HG03571 (cell line): Measurements from ENCODE around the gene YIF1B.
A peak's percentile ranks its signal among the peaks of the same experiment; 100 is the strongest.
"Not testable (repeated sequence)": the region's sequence is repeated elsewhere in the genome, so short reads cannot be mapped to it uniquely, and the experiment has no call there.

ENCODE experiments used
- ATAC-seq: cut with Tn5 transposase; IDR thresholded peaks from one replicate; pipeline ENCODE4 v1.9.1; 2021; ENCODE audit not compliant: unreplicated experiment

Gene YIF1B, protein sequence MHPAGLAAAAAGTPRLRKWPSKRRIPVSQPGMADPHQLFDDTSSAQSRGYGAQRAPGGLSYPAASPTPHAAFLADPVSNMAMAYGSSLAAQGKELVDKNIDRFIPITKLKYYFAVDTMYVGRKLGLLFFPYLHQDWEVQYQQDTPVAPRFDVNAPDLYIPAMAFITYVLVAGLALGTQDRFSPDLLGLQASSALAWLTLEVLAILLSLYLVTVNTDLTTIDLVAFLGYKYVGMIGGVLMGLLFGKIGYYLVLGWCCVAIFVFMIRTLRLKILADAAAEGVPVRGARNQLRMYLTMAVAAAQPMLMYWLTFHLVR

DNA sequence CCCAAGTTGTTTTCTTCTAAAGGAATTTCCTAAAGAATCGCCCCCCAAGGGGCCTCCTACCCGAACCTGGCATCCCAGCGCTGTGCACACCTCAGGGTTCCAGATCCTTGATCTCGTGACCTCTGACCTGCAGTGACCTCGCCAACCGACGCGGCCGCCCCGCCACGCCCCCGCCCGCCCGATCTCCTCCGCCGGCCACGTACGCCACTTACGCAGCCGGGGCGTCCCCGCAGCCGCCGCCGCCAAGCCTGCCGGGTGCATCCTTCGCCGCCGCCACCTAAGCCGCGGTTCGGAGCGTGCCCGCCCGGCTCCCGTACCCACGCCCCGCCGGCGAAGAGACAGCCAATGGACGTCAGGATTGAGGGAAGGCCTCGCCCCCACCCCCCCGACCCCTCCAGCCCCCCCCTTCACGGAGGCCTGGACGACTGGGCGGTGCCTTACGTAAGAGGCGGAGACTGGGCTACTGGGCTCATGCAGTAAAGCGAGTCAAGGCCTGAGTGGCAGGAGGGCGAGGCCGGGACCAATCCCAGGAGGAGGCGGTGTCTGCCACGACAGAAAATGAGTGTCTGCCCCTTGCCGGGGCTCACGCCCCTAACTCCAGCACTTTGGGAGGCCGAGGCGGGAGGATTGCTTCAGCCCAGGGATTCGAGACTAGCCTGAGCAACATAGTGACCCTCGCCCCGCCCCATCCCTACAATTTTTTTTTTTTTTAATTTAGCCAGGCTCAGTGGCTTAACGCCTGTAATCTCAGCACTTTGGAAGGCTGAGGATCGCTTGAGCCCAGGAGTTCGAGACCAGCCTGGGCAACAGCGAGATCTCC is at the start of gene YIF1B:
Gene YIF1B (minus strand): TSS at position 291 of the 820 bp plus-strand sequence. CDS start 30 bp downstream, at position 261.
- ATAC-seq: peak; percentile 90

- not testable (repeated sequence) for ATAC-seq
These were observed 47.4 kb upstream of the YIF1B start for GRCh38 chr19:38362946-38363688.

DNA sequence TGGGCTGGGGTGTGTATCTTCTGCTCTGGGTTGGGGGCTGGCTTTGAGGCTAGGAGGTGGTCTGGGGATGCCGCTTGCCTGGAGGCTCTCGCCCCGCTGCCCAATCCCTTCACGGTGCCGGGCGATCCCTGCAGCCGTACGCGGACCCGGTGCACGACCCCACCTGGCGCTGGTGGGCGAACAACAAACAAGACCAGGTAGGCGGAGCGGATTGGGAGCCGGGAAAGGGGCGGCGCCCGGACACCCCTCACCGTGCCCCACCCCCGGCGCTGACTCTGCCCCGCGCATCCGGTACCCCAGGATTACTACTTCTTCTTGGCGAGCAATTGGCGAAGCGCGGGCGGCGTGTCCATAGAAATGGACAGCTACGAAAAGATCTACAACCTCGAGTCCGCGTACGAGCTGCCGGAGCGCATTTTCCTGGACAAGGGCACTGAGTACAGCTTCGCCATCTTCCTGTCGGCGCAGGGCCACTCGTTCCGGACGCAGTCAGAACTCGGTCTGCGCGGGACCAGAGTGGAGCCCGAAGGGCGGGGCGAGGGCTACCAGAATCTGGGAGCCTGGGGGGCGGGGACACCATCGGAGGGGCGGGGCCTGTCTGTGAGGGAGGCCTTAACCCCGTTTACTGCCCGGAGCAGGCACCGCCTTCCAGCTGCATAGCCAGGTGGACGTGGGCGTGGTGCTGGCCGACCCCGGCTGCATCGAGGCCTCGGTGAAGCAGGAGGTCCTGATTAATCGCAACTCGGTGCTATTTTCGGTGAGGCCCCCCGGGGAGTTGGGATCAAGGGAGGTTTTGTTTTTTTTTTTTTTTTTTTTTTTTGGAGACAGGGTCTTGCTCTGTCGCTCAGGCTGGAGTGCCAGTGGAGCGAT is 46.6 kb upstream of the YIF1B start:
- ATAC-seq: no peak

GRCh38 chr19:38361633-38362075 is 45.9 kb upstream of the YIF1B start:
- no peak for ATAC-seq

GRCh38 chr19:38360839-38361631 is 45.3 kb upstream of the YIF1B start:
- ATAC-seq: no peak

- ATAC-seq: no peak
These were observed 44.6 kb upstream of the YIF1B start for GRCh38 chr19:38360351-38360750.

- ATAC-seq: no peak
These were observed 43.7 kb upstream of the YIF1B start for GRCh38 chr19:38359242-38360021.

GRCh38 chr19:38358071-38358470 is 42.3 kb upstream of the YIF1B start:
- no peak for ATAC-seq

- ATAC-seq: no peak
These were observed 40.3 kb upstream of the YIF1B start for GRCh38 chr19:38355728-38356725.

- ATAC-seq: no peak
These were observed 36.9 kb upstream of the YIF1B start for GRCh38 chr19:38352611-38353010.

GRCh38 chr19:38351865-38352395 is 36.2 kb upstream of the YIF1B start:
- no peak for ATAC-seq

- no peak for ATAC-seq
These were observed 35.1 kb upstream of the YIF1B start for GRCh38 chr19:38350883-38351282.

- no peak for ATAC-seq
These were observed 31.1 kb upstream of the YIF1B start for GRCh38 chr19:38346837-38347236.

GRCh38 chr19:38340927-38341326 is 25.2 kb upstream of the YIF1B start:
- no peak for ATAC-seq

GRCh38 chr19:38339011-38339410 is 23.3 kb upstream of the YIF1B start:
- ATAC-seq: not testable (repeated sequence)

GRCh38 chr19:38337360-38337653 is 21.6 kb upstream of the YIF1B start:
- no peak for ATAC-seq

DNA sequence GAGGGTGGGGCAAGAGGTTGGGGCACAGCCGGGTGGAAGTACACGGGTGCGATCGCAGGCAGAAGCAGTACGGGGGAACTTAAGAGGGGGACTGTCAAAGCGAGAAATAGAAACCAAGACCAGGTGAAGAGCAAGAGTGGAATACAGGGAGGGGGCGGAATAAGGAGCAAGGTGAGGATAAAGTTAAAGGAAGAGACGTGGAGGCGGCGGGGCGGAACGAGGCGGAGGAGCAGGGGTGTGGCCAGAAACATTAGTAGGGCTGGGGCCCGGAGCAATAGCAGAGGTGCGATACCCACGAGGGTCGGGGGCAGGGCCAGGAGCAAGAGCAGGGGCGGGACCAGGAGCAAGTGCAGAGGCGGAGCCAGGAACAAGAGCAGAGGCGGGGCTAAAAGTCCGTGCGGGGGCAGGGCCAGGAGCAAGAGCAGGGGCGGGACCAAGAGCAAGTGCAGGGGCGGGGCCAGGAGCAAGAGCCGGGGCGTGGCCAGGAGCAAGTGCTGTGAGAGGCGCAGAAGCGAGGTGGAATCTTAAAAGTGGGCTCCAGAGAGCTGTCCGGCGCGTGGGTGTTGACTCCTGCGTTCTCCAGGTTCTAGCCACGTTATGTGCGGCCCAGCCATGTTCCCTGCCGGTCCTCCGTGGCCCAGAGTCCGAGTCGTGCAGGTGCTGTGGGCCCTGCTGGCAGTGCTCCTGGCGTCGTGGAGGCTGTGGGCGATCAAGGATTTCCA is 21.1 kb upstream of the YIF1B start:
- ATAC-seq: peak; percentile 47
